ENCODE results near the gene ZNF547. TPM values are rescaled to one million over a fixed set of nuclear protein-coding genes. Genes with fewer than 3 reads are reported as not detected.
A peak's percentile ranks its signal among the peaks of the same experiment; 100 is the strongest.
"Not testable (repeated sequence)": the region's sequence is repeated elsewhere in the genome, so short reads cannot be mapped to it uniquely, and the experiment has no call there.

ZNF547 gene
- total RNA-seq, 1 experiment from 2014 or later, result 10.0 TPM

GRCh38 chr19:57374647-57375046 is 11.3 kb downstream of the ZNF547 start:
- not testable (repeated sequence) for DNase-seq (ENCODE audit: low spot score)

- DNase-seq (ENCODE audit: low spot score), result no peak
Measured at GRCh38 chr19:57376151-57376550, 12.8 kb downstream of the ZNF547 start.

GRCh38 chr19:57377498-57378146 is 14.3 kb downstream of the ZNF547 start:
- no peak for DNase-seq (ENCODE audit: low spot score)

GRCh38 chr19:57380923-57381322 is 17.6 kb downstream of the ZNF547 start:
- no peak for DNase-seq (ENCODE audit: low spot score)

- no peak for DNase-seq (ENCODE audit: low spot score)
Measured at GRCh38 chr19:57382806-57383488, 19.6 kb downstream of the ZNF547 start.

- DNase-seq (ENCODE audit: low spot score), result no peak
Measured at GRCh38 chr19:57389194-57389729, 25.9 kb downstream of the ZNF547 start.

- DNase-seq (ENCODE audit: low spot score), result peak; percentile 99
Measured at GRCh38 chr19:57389730-57390598, 26.6 kb downstream of the ZNF547 start, which contains the start of gene ZNF548. TSS of gene ZNF548 (plus strand) at chr19:57389854. CDS start at chr19:57390100, 246 bp downstream.

- no peak for DNase-seq (ENCODE audit: low spot score)
Measured at GRCh38 chr19:57395710-57396109, 32.4 kb downstream of the ZNF547 start.

GRCh38 chr19:57398868-57399267 is 35.5 kb downstream of the ZNF547 start:
- no peak for DNase-seq (ENCODE audit: low spot score)

GRCh38 chr19:57403737-57404563 is 40.6 kb downstream of the ZNF547 start:
- DNase-seq (ENCODE audit: low spot score), result no peak

- peak; percentile 27 for DNase-seq (ENCODE audit: low spot score)
Measured at GRCh38 chr19:57406516-57407123, 43.3 kb downstream of the ZNF547 start.

GRCh38 chr19:57410877-57411671 is 47.7 kb downstream of the ZNF547 start, which contains the start of gene ZNF17:
TSS of gene ZNF17 (plus strand) at chr19:57411161. CDS start at chr19:57413616, 2,455 bp downstream.
- peak; percentile 96 for DNase-seq (ENCODE audit: low spot score)

- no peak for DNase-seq (ENCODE audit: low spot score)
Measured at GRCh38 chr19:57419439-57419838, 56.1 kb downstream of the ZNF547 start.

- DNase-seq (ENCODE audit: low spot score), result no peak
Measured at GRCh38 chr19:57421037-57421436, 57.7 kb downstream of the ZNF547 start.

Other genes starting within 250 kb of the ZNF547 start
- not detected in 2 replicates for gene USP29, start 243.6 kb upstream of the ZNF547 start, total RNA-seq (2014; rRNA removed; shearing (Covaris generic))
- gene ZIM3, start 218.3 kb upstream of the ZNF547 start, total RNA-seq (2014; rRNA removed; shearing (Covaris generic)), result not detected in 2 replicates
- not detected in 2 replicates for gene DUXA, start 196.1 kb upstream of the ZNF547 start, total RNA-seq (2014; rRNA removed; shearing (Covaris generic))
- 20.5 and 33.3 TPM in 2 replicates for gene ZNF264, start 172.1 kb upstream of the ZNF547 start, total RNA-seq (2014; rRNA removed; shearing (Covaris generic))
- 1.3 and 1.8 TPM in 2 replicates for gene AURKC, start 132.5 kb upstream of the ZNF547 start, total RNA-seq (2014; rRNA removed; shearing (Covaris generic))
- gene ZNF805, start 122.9 kb upstream of the ZNF547 start, total RNA-seq (2014; rRNA removed; shearing (Covaris generic)), result 12.7 and 15.4 TPM in 2 replicates
- 40.2 and 41.8 TPM in 2 replicates for gene ZNF460, start 83.1 kb upstream of the ZNF547 start, total RNA-seq (2014; rRNA removed; shearing (Covaris generic))
- 15.8 and 16.6 TPM in 2 replicates for gene ZNF543, start 43.1 kb upstream of the ZNF547 start, total RNA-seq (2014; rRNA removed; shearing (Covaris generic))
- gene ZNF304, start 12.3 kb upstream of the ZNF547 start, total RNA-seq (2014; rRNA removed; shearing (Covaris generic)), result 13.0 and 14.0 TPM in 2 replicates
- 35.3 and 42.1 TPM in 2 replicates for gene TRAPPC2B, start within 50 bp of the ZNF547 start, total RNA-seq (2014; rRNA removed; shearing (Covaris generic))
- 22.2 and 30.7 TPM in 2 replicates for gene ZNF548, start 26.3 kb downstream of the ZNF547 start, total RNA-seq (2014; rRNA removed; shearing (Covaris generic))
- 10.0 and 19.1 TPM in 2 replicates for gene ZNF17, start 47.6 kb downstream of the ZNF547 start, total RNA-seq (2014; rRNA removed; shearing (Covaris generic))
- 15.1 and 24.4 TPM in 2 replicates for gene ZNF749, start 71.8 kb downstream of the ZNF547 start, total RNA-seq (2014; rRNA removed; shearing (Covaris generic))
- 0.05 and 0.45 TPM in 2 replicates for gene VN1R1, start 93.6 kb downstream of the ZNF547 start, total RNA-seq (2014; rRNA removed; shearing (Covaris generic))
- gene ZNF772, start 114.0 kb downstream of the ZNF547 start, total RNA-seq (2014; rRNA removed; shearing (Covaris generic)), result 7.4 and 9.0 TPM in 2 replicates
- gene ZNF419, start 124.2 kb downstream of the ZNF547 start, total RNA-seq (2014; rRNA removed; shearing (Covaris generic)), result 10.1 and 11.8 TPM in 2 replicates
- 4.2 and 15.4 TPM in 2 replicates for gene ZNF773, start 136.4 kb downstream of the ZNF547 start, total RNA-seq (2014; rRNA removed; shearing (Covaris generic))
- 5.4 and 6.1 TPM in 2 replicates for gene ZNF549, start 163.8 kb downstream of the ZNF547 start, total RNA-seq (2014; rRNA removed; shearing (Covaris generic))
- 4.9 and 5.0 TPM in 2 replicates for gene ZNF550, start 196.3 kb downstream of the ZNF547 start, total RNA-seq (2014; rRNA removed; shearing (Covaris generic))
- 8.5 TPM in 2 replicates for gene ZNF416, start 215.4 kb downstream of the ZNF547 start, total RNA-seq (2014; rRNA removed; shearing (Covaris generic))
- gene ZIK1, start 220.6 kb downstream of the ZNF547 start, total RNA-seq (2014; rRNA removed; shearing (Covaris generic)), result not detected in 2 replicates
- 13.6 and 20.2 TPM in 2 replicates for gene ZNF530, start 236.3 kb downstream of the ZNF547 start, total RNA-seq (2014; rRNA removed; shearing (Covaris generic))

All from A172 (cell line).